Ishikawa (cell line): ENCODE measurements around the gene NAGLU.

Source experiments
- CEBPB ChIP-seq: IDR thresholded peaks from 2 replicates; pipeline ENCODE4 v1.6.1; 2012
- CREB1 ChIP-seq: IDR thresholded peaks from 2 replicates; pipeline ENCODE4 v1.6.1; 2012; ENCODE audit warnings: low read depth
- EGR1 ChIP-seq: IDR thresholded peaks from 2 replicates; pipeline ENCODE4 v1.6.1; 2012
- EP300 ChIP-seq: IDR thresholded peaks from 2 replicates; pipeline ENCODE4 v1.6.1; 2012; ENCODE audit warnings: borderline replicate concordance
- FOXM1 ChIP-seq: IDR thresholded peaks from 2 replicates; pipeline ENCODE4 v1.6.1; 2012; ENCODE audit warnings: low read depth, borderline replicate concordance
- MAX ChIP-seq: IDR thresholded peaks from 2 replicates; pipeline ENCODE4 v1.6.1; 2012
- RAD21 ChIP-seq: IDR thresholded peaks from 2 replicates; pipeline ENCODE4 v1.6.1; 2012; ENCODE audit warnings: low read depth
- REST ChIP-seq: IDR thresholded peaks from 2 replicates; pipeline ENCODE4 v1.6.1; 2012; ENCODE audit warnings: low read depth, mild to moderate bottlenecking
- TAF1 ChIP-seq: IDR thresholded peaks from 2 replicates; pipeline ENCODE4 v1.6.1; 2012; ENCODE audit warnings: low read depth, mild to moderate bottlenecking
- TCF12 ChIP-seq: IDR thresholded peaks from 2 replicates; pipeline ENCODE4 v1.6.1; 2012; ENCODE audit warnings: low read depth
- TEAD4 ChIP-seq: IDR thresholded peaks from 2 replicates; pipeline ENCODE4 v1.6.1; 2012
- YY1 ChIP-seq: IDR thresholded peaks from 2 replicates; pipeline ENCODE4 v1.6.1; 2012; ENCODE audit warnings: low read depth
- ZBTB7A ChIP-seq: IDR thresholded peaks from 2 replicates; pipeline ENCODE4 v1.6.1; 2012; ENCODE audit warnings: low read depth
- TF ChIP-seq, protein P1 (sequence below): IDR thresholded peaks from 2 replicates; pipeline ENCODE4 v1.6.1; 2012

- TF ChIP-seq EP300 = no peak
- TF ChIP-seq EGR1 = no peak
- no peak for TF ChIP-seq CEBPB
- no peak for TF ChIP-seq TAF1
- TF ChIP-seq, protein P1, sequence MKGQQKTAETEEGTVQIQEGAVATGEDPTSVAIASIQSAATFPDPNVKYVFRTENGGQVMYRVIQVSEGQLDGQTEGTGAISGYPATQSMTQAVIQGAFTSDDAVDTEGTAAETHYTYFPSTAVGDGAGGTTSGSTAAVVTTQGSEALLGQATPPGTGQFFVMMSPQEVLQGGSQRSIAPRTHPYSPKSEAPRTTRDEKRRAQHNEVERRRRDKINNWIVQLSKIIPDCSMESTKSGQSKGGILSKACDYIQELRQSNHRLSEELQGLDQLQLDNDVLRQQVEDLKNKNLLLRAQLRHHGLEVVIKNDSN = no peak
- no peak for TF ChIP-seq YY1
- no peak for TF ChIP-seq REST
- no peak for TF ChIP-seq TCF12
- TF ChIP-seq MAX = no peak
- TF ChIP-seq RAD21 = no peak
- no peak for TF ChIP-seq TEAD4
- no peak for TF ChIP-seq ZBTB7A
- TF ChIP-seq CREB1 = no peak
- TF ChIP-seq FOXM1 = no peak
Measured at GRCh38 chr17:42513686-42514085, 22.4 kb upstream of the NAGLU start.
